GM19324 (cell line): ENCODE measurements around the gene CAPN2.

Experiments used
- ATAC-seq: cut with Tn5 transposase; IDR thresholded peaks from one replicate; pipeline ENCODE4 v1.9.1; 2021; ENCODE audit warnings: mild to moderate bottlenecking, moderate library complexity; ENCODE audit not compliant: unreplicated experiment, low FRiP score

Gene CAPN2

DNA sequence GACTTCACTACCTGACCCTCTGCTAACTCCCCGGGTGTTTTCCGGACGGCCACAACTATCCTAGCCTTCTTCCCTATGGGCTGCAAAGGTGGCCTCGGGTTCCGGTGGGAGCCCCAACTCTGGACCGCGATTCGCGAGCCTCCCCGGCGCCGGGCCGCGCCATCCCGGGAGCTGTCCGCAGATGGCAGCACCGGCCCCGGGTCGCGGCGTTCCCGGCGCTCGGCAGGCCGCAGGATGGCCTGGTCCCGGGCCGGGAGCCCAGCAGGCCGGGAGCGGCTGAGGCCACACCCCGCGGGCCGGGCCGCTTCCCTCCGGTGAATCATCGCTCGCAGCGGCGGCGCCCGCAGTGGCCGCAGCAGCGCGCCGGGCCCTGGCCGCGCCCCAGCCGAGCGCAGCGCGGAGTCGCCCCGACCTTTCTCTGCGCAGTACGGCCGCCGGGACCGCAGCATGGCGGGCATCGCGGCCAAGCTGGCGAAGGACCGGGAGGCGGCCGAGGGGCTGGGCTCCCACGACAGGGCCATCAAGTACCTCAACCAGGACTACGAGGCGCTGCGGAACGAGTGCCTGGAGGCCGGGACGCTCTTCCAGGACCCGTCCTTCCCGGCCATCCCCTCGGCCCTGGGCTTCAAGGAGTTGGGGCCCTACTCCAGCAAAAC is at the start of gene CAPN2:
CAPN2 (plus strand) TSS at position 346 of the 656 bp plus-strand sequence; CDS start at position 448, 102 bp downstream.
- ATAC-seq, result peak; percentile 68

DNA sequence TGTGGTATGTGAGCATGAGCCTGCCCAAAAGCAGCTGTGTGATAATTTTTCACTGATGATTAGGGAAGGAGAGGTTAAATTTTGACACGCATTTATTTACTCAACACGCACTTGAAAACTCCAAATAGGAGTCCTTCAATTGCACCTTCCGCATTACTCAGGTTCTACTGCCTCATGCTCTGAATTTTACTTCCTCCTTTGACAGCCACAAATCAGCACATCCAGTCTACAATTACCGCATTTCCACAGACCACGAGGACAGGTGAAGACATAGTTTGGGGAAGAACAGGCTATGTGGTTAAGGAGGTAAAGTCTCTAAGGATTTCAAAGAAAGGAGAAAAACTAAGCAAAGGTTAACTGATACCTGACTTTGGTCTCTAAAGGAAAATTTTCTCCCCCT is 49.4 kb upstream of the CAPN2 start:
- no peak for ATAC-seq

DNA sequence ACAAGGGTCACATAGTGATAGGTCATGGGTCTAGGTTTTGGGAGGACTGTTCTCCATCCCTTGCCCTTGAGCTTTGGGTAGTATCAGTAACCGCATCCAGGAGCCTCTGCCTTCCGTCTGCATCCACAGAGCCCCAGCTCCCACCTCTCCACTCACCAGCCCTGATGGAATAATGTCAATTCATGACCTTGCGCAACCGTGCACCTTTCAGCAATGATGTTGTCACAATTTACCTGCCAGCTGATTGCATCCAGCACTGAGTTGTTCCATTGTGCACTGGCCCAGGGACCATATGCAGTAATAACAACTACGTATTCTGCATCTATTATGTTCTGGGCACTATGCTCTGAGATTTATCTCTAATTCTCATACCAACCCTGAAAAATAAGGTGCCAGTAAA is 48.2 kb upstream of the CAPN2 start:
- no peak for ATAC-seq

DNA sequence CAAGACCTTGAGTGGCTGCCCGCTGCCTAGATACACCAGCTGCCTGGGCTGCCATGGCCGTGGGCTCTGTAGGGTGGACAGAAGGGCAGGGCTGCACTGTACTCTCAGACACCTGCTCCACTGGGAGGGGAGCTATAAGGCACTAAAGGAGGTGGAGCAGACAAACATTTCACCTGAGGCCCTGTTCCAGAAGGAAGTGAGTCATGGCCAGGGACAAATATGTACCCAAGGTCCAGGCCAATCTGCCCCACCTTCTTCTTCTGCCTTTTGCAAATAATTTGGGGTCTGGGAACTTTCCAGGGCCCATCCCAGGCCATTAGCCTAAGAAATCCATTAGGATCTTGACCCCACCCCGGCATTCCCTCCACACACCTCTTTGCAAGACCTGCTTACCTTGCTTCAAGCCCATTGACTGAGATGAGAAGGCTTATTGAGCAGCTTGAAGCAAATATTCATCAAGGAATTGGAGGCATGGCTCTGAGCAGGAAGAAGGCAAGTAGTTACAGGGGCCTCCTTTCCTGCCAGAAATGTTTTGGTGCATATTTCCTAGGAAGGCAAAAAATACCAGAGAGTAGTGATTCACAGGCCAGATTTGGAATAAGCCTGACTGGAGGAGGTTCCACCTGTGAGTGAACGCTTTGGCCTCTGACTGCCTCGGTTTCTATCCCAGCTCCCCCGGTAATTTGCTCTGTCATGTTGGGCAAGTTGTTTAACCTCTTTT is 46.6 kb upstream of the CAPN2 start, which contains the start of gene CAPN8:
CAPN8 (minus strand) TSS at position 110 of the 721 bp plus-strand sequence; CDS start at position 55, 55 bp downstream.
- ATAC-seq, result no peak

DNA sequence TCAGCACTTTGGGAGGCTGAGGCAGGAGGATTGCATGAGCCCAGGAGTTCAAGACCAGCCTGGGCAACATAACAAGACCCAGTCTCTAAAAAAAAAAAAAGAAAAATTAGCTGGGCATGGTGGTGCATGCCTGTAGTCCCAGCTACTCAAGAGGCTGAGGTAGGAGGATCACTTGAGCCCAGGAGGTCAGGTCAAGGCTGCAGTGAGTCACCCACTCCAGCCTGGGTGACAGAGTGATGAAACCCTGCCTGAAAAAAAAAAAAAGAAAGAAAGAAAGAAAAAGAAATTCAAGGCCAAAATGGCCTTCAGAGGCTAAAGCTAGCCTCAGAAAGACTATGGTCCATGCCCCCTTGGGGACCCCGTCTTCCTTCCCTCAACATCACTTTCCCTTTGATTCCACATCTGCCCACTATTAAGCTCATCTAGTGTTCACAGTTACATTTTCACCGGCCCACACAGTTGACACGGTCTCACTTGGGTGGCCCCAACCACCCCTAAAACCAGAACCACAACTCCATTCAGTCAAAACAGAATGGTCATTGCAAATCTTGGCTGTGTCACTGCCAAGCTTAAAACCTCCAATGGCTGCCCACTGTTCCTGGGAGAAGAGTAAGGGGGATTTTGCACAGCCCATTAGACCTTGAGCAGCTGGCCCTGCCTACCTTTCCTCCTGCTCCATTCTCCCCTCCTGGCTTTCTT is 44.7 kb upstream of the CAPN2 start:
- no peak for ATAC-seq

DNA sequence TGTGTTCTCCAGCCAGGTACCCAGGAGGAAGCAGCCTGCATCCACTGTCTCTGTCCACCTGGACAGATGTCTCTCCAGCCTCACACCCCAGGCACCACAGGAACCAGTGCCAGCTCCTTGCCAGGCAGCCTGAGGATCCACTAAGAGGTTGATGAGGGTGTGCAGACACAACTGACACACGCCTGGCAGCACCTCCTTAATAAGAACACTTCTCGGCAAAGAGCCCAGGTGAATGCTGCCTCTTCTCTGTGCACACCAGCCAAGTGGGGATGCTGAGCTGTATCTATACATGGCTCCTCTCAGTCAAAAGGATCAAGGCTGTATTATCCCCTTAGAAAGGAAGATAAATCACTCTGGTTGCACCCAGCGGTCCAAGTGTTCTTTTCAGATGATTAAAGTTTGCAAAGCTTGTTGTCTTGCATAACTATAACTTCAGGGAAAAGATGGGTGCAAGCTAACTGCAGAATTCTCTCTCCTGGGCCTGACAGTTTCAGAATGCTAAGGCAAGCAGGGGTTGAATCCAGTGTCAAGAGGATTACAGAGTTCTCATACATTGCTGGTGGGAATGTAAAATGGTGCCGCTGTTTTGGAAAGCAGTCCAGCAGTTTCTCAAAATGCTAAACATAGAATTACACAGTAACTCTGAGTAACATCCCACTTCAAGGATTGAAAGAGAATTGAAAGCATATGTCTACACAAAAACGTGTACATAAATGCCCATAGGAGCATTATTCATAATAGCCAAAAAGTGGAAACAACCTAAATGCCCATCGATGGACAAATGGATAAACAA is 43.1 kb upstream of the CAPN2 start:
- no peak for ATAC-seq

DNA sequence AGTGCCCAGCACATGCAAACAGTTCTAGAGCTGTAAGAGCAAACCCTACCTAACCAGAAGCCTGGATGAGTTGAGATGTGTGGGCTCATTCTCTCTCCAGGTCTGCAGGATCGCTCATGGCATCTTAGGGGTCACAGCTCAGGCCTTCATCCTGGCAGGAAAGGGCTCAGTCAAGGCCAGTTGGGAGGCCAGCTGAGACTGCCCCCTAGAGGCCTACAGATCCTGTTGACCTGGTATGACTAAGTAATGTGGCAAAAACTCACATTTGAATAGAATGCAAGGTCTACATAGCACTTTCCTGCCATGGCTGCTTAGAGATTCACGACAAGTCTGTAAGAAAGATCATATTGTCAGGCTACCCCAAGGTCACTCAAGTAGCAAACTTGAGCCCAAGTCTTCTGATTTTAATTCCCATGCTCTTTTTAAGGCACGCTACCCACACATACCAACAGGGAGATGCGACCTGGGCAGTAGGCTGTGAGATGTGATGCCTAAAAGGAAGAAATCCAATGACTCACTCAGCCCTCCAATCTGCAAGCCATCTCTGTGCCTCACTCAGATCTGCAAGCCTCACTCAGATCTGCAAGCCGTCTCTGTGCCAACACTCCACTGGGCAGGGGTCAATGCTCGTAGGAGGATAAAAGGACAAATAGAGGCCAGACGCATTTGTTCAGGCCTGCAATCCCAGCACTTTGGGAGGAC is 41.7 kb upstream of the CAPN2 start:
- no peak for ATAC-seq

DNA sequence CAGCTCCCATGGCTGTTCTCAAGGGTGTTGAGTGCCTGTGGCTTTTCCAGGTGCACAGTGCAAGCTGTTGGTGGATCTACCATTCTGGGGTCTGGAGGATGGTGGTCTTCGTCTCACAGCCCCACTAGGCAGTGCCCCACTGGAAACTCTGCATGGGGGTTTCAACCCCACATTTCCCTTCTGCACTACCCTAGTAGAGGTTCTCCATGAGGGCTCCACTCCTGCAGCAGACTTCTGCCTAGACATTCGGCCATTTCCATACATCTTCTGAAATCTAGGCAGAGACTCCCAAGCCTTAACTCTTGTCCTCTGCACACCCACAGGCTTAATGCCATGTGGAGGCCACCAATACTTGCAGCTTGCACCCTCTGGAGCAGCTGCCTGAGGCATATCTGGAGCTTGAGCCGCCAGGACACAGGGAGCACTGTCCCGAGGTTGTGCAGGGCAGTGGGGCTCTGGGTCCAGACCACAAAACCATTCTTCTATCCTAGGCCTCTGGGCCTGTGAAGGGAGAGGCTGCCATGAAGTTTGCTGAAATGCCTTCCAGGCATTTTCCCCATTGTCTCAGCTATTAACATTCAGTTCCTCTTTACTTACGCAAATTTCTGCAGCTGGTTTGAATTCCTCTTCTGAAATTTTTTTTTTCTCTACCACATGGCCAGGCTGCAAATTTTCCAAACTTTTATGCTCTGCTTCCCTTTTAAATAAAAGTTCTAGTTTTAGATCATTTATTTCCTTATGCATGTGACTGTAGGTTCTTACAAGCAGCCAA is 38.0 kb upstream of the CAPN2 start:
- ATAC-seq, result no peak

DNA sequence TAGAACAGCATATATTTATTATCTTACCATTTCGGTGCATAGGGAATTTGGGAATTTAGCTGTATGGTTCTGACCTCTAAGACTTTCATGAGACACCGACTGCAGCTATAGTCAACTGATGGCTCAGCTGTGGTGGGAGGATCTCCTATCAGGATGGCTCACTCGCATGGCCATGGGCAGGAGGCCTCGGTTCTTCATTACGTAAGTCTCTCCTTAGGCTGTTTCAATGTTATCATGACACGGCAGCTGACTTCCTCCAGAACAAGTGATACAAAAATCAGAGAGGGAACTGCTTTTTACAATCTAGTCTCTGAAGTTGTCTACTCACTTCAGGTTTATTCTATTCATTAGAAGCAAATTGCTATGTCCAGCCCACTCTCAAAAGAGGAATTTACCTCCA is 33.5 kb upstream of the CAPN2 start:
- ATAC-seq, result no peak

DNA sequence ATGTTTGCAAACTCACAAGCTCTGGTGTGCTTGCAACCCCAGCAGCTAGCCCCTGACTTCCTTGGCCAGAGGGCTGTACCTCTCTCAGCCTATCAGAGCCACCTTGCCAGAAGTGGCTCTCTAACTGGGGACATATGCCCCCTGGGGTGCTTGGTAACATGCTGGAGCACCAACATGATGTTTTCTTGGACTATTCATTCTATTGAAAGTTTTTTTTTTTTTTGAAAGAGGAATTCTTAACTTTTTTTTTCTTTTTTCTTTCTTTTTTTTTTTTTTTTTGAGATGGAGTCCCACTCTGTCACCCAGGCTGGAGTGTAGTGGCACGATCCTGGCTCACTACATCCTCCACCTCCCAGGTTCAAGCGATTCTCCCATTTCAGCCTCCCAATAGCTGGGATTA is 32.2 kb upstream of the CAPN2 start:
- no peak for ATAC-seq

DNA sequence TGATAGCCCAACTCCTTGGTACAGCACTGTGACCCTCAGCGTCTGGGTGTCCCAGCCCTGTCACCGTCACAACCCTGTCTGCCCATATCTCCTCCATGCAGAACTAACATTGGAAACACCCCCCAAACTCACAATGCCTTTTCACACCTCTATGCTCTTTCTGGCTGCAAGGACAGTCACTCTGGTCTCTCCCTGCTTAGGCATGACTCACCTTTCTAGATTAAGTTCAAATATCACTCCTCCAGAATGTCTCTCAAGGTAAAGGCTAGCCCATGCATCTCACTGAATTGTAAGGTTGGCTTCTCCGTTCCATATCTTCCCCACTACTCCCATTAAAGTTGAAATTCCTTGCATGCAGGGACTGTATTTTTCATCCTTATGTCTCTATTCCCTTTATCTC is 29.8 kb upstream of the CAPN2 start:
- no peak for ATAC-seq

DNA sequence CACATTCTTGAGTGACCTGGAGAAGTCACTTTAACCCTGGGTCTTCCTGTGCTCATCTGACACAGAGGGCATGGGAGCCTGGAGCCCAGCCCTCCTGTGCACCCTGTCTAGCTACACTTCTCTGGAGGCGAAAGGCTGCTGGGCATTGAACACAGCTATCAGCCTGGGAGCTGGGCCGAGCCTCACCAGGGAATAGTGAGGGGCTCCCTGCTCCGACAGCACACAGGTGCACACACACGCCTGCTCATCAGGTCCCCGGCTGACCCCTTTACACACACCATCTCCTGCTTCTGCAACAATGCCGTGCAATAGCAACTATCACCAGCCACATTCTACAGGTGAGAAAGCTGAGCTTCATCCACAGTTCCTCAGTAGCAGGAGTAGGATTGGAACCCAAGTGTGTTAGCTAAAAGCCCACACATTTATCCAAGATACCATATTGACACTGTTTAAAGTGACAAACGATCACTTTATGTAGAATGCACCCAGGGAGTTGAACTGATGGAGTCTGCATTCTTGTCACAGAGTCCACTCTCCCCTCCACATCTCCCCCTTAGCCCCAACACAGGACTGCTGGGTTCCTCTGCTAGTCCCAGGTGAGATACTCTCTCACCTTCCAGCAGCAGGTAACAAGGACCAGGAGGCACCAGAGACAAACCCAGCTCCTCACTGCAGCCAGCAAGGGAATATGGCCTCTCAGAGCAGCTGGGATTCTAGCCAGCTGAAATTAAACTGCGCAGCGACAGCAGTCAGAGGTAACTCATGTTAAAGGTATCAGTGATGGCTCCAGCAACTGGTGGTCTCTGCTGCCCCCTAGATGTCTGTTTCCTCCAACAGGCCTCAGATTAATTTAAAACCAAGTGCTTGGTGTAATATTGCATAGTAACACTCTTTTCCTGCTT is 28.5 kb upstream of the CAPN2 start:
- no peak for ATAC-seq

DNA sequence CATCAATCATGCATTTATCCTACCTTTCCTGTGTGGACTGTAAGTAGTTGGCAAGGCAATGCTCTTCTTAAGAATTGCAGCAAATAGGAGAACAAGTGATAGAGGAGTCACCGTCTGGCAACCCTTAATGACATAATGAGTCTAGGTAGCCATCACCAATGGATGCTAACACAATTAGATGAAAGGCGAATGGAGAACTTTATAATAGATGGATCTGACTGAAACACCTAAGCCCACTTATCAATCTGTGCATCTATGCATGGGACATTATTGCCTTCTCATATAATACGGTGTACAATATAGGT is 27.9 kb upstream of the CAPN2 start:
- ATAC-seq, result no peak

DNA sequence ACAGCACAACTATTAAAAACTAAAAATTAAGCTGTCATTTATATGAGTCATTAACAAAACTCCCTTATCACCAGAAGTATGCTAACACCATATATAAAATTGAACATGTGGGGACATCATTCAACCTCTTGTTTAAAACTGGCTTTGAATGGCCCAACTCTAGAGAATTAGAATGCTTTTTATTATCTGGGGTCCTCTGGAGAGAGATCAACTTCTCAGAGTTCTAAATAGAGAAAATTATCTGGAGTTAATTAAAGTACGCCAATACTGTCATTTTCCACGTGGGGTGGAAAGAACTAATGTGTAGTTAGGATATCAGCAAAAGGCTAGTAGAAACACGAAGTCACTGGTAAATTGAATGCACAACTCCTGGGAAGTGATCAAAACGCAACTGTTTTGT is 21.2 kb upstream of the CAPN2 start:
- ATAC-seq, result no peak

DNA sequence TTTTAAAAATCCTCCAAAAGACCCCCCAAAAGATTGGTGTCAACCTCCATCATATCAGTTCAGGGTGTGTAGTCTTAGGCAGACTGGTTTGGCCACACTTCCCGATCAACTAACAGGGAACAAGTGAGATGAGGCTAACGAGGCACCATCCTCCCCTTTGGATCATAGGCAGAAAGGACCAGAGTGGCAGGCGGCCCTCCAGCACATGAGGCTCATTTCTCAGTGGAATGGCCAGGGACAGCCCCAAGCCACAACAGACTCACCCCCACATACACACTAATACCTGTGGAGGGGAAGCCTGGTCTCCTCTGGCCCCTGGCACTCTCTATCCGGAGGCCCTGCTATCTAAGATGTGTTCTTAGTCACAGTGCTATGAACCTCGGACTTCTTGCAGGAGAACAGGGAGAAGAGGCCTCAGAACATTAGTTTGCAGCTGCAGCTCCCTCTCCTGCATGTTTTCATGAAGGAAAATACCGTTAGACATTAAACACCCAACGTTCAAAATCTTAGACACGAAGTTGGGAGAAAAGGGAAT is 17.3 kb upstream of the CAPN2 start:
- no peak for ATAC-seq

DNA sequence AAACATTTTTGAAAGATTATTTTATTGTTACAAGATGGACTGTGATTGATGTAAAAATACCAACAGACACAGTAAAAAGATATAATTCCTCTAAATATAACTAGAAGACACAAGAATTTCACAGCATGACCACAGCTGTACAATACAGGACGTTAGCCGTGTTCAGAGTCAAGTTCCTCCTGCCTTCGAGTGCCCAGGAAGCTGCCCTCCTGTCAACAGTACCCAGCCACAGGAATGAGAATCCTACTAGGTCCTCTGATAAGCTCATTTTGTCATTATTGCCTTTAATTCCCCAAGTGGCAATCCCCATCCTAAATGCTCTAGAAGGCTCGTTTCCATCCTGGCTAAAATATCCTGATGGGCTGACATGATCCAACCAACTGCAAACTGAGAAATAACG is 16.4 kb upstream of the CAPN2 start:
- no peak for ATAC-seq

DNA sequence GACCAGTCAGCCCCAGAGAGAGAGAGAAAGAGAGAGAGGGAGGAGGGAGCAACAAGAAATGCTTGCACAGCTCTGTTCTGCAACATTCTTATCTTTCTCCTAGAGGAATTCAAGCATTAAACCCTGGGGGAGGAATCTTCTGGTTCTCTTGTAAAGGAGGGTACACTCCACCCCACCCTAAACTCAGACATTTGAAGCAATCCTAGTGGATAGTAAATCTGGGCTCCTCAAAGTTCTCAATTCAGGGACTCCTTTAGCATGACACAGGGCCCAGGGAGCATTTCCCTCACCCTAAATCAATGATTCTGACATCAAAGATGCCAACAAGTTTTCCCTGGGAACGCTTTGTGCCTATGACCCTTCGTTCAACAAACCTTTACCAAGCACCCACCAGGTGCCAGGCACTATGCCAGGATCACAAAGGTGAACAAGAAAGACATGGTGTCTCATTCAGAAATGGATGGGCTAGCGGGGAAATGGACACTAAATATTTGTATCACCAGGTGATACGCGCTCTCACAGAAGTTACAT is 11.9 kb upstream of the CAPN2 start:
- ATAC-seq, result no peak
